ENCODE data around the gene TMEM209.

DNA sequence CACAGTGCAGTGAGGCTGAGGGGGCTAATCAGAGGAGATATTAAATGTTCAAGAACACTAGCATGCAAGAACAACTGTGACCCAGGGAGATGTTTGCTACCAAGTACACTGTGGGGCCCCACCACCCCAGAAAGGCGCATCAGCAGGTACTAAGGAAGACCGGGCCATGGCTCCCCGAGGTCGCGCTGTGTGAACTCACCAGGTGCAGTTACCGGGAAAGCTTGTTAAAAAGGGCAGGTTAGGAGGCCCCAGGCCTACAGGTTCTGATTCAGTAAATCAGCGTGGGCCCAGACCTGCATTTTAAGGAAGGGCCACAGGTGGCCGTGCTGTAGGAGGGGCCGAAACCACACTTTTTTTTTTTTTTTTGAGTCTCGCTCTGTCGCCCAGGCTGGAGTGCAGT lies 54.6 kb downstream of the TMEM209 start:
- TF ChIP-seq, protein P1, sequence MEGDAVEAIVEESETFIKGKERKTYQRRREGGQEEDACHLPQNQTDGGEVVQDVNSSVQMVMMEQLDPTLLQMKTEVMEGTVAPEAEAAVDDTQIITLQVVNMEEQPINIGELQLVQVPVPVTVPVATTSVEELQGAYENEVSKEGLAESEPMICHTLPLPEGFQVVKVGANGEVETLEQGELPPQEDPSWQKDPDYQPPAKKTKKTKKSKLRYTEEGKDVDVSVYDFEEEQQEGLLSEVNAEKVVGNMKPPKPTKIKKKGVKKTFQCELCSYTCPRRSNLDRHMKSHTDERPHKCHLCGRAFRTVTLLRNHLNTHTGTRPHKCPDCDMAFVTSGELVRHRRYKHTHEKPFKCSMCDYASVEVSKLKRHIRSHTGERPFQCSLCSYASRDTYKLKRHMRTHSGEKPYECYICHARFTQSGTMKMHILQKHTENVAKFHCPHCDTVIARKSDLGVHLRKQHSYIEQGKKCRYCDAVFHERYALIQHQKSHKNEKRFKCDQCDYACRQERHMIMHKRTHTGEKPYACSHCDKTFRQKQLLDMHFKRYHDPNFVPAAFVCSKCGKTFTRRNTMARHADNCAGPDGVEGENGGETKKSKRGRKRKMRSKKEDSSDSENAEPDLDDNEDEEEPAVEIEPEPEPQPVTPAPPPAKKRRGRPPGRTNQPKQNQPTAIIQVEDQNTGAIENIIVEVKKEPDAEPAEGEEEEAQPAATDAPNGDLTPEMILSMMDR (optimal IDR thresholded peaks at IDR 0.05 in 1 of 3, IDR thresholded peaks at IDR 0.05 in 1 of 3, conservative IDR thresholded peaks at IDR 0.05 in 1 of 3; ENCODE audit: extremely low read depth in 1 of 3, insufficient read depth in 2 of 3, low read length in 3 of 3), result no peak
- no peak for TF ChIP-seq EZH2 (IDR thresholded peaks at IDR 0.05; ENCODE audit: low read length)

Data from keratinocyte (primary cell).